Stimulated activated CD4-positive, alpha-beta T cell treated with anti-CD3 and anti-CD28 coated beads, Interleukin-1b, Interleukin-23, amount 100 ng/mL, for 1 hour (primary cell): ENCODE measurements around the gene TOX2.
A peak's percentile ranks its signal among the peaks of the same experiment; 100 is the strongest.

Experiments used
- DNase-seq, 2 donors: peaks; one replicate each; pipeline ENCODE4 v3.0.0-alpha.2; 2020; ENCODE audit warnings: low read depth in 2 of 2

The TOX2 gene

GRCh38 chr20:44019638-44020335 is 105.1 kb downstream of the TOX2 start:
- DNase-seq, result peak in 1 of 2 donors; percentile 3

GRCh38 chr20:44020406-44021148 is 105.9 kb downstream of the TOX2 start:
- no peak for DNase-seq

- DNase-seq, result no peak
Measured at GRCh38 chr20:44021186-44021585, 106.5 kb downstream of the TOX2 start.

GRCh38 chr20:44021900-44022299 is 107.2 kb downstream of the TOX2 start:
- DNase-seq, result no peak

- no peak for DNase-seq
Measured at GRCh38 chr20:44022464-44022863, 107.8 kb downstream of the TOX2 start.

GRCh38 chr20:44023515-44024371 is 109.1 kb downstream of the TOX2 start:
- no peak for DNase-seq

- no peak for DNase-seq
Measured at GRCh38 chr20:44024820-44025580, 110.3 kb downstream of the TOX2 start.

- no peak for DNase-seq
Measured at GRCh38 chr20:44025756-44026155, 111.1 kb downstream of the TOX2 start.

- no peak for DNase-seq
Measured at GRCh38 chr20:44026647-44027342, 112.1 kb downstream of the TOX2 start.

- no peak for DNase-seq
Measured at GRCh38 chr20:44027343-44028002, 112.8 kb downstream of the TOX2 start.

GRCh38 chr20:44028003-44028730 is 113.5 kb downstream of the TOX2 start:
- DNase-seq, result no peak

- DNase-seq, result no peak
Measured at GRCh38 chr20:44028868-44029847, 114.5 kb downstream of the TOX2 start.

- DNase-seq, result no peak
Measured at GRCh38 chr20:44029848-44030230, 115.2 kb downstream of the TOX2 start.

- DNase-seq, result no peak
Measured at GRCh38 chr20:44030394-44030793, 115.7 kb downstream of the TOX2 start.

- DNase-seq, result no peak
Measured at GRCh38 chr20:44031001-44031574, 116.4 kb downstream of the TOX2 start.

- DNase-seq, result no peak
Measured at GRCh38 chr20:44031781-44032582, 117.3 kb downstream of the TOX2 start.

GRCh38 chr20:44032583-44033331 is 118.1 kb downstream of the TOX2 start:
- no peak for DNase-seq
